ENCODE results near the gene RPS6KC1.

DNA sequence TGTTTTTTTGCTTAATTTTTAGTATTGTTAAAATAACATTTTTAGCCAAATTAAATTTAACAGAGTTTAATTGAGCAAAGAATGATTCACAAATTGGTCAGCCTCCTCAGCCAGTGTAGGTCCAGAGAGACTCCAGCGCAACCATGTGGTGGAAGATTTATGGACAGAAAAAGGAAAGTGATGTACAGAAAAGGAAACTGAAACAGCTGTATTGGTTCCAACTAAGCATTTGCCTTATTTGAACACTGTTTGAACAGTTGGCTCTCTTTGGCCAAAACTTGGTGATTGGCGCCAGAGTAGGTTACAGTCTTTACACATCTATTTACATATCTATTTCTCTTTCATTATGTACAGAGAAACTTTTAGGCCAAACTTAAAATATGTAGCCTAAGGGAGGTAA lies 19.4 kb downstream of the RPS6KC1 start:
- TF ChIP-seq, protein P1, sequence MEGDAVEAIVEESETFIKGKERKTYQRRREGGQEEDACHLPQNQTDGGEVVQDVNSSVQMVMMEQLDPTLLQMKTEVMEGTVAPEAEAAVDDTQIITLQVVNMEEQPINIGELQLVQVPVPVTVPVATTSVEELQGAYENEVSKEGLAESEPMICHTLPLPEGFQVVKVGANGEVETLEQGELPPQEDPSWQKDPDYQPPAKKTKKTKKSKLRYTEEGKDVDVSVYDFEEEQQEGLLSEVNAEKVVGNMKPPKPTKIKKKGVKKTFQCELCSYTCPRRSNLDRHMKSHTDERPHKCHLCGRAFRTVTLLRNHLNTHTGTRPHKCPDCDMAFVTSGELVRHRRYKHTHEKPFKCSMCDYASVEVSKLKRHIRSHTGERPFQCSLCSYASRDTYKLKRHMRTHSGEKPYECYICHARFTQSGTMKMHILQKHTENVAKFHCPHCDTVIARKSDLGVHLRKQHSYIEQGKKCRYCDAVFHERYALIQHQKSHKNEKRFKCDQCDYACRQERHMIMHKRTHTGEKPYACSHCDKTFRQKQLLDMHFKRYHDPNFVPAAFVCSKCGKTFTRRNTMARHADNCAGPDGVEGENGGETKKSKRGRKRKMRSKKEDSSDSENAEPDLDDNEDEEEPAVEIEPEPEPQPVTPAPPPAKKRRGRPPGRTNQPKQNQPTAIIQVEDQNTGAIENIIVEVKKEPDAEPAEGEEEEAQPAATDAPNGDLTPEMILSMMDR (IDR thresholded peaks at IDR 0.05): no peak
- no peak for TF ChIP-seq EP300 (IDR thresholded peaks at IDR 0.05)

Measured in tibial nerve (tissue), 4 donors.